HFFc6 (cell line): ENCODE data around the gene ADCY2. TPM values are rescaled to one million over a fixed set of nuclear protein-coding genes. Genes with fewer than 3 reads are reported as not detected.

ENCODE experiments used
- DNase-seq: peaks from one replicate; pipeline ENCODE4 v3.0.0-alpha.2; 2018
- H3K27ac Mint-ChIP-seq: 2 replicates; pipeline ENCODE4 v1.8.0; 2020; ENCODE audit warnings: mild to moderate bottlenecking, mixed read lengths
- H3K27me3 Mint-ChIP-seq: 2 replicates; pipeline ENCODE4 v1.8.0; 2021; ENCODE audit warnings: mild to moderate bottlenecking, moderate library complexity, mixed read lengths; ENCODE audit not compliant: insufficient read depth
- H3K36me3 Mint-ChIP-seq: 2 replicates; pipeline ENCODE4 v1.8.0; 2021; ENCODE audit warnings: low read depth, mixed read lengths
- H3K4me1 Mint-ChIP-seq: 2 replicates; pipeline ENCODE4 v1.8.0; 2020; ENCODE audit warnings: low read depth, mixed read lengths
- H3K4me3 Mint-ChIP-seq: 2 replicates; pipeline ENCODE4 v1.8.0; 2020; ENCODE audit warnings: mild to moderate bottlenecking, moderate library complexity, mixed read lengths
- H3K9me3 Mint-ChIP-seq: 2 replicates; pipeline ENCODE4 v1.8.0; 2020; ENCODE audit warnings: mild to moderate bottlenecking, mixed read lengths
- CTCF ChIP-seq: fragments of 200-600 bp; sonication (generic); IDR thresholded peaks from 2 replicates; pipeline ENCODE4 v1.5.0; 2021; ENCODE audit warnings: antibody characterized with exemption, mild to moderate bottlenecking
- total RNA-seq, 6 experiments: library from RNA; stranded (reverse); fragmentation: NEBNext Ultra II Directional; extraction: Animal tissue kit (Norgen Biotek cat#: 25700); gene quantifications; 2 replicates in 1 of 6; 3 replicates in 5 of 6; pipeline ENCODE4 v1.2.3, GENCODE V29; 2021

The ADCY2 gene
- total RNA-seq, 6 experiments from 2014 or later = not detected

DNA sequence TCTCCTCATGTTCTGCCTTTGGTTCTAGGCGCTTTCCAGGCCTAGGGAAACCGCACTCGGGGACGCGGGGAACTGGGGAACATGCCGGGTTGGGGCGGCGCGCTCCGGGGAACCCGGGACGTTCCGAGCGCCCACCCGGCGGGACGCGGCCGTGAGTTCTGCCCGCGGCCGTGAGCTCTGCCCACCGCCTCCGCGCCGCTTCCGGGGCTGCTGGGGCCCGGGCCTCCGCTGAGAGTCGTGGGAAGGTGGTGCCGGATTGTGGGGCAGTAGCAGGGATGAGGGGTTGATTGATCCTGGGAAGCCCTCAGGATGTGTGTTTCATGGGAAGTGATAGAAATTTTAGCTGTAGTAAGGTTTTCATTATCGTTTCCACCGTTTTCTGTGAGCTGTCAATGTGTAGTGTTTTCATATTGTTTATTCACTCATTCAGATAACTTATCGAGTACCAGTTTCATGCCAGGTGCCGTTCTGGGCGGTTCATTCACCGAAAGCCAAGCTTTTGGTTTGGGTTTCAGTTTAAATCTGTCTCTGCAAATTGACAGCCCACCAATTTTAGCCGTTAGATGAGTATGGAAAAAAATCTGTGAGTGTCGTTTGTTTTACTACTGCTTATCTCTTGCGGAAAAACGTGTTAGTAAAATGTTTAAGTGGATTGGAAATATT lies 473.7 kb downstream of the ADCY2 start:
- Mint-ChIP-seq H3K36me3 (peaks cover 10% of the 10 kb centered on the region), H3K9me3 (no peaks in the 10 kb centered on the region), H3K27me3 (no peaks in the 10 kb centered on the region; the same call in 1 of the 2 replicates), H3K4me3 (peak overlapping the region; percentile 98), H3K27ac (peak overlapping the region; percentile 69), H3K4me1 (peaks cover 66% of the 10 kb centered on the region)
- no peak for TF ChIP-seq CTCF
- DNase-seq = no peak

DNA sequence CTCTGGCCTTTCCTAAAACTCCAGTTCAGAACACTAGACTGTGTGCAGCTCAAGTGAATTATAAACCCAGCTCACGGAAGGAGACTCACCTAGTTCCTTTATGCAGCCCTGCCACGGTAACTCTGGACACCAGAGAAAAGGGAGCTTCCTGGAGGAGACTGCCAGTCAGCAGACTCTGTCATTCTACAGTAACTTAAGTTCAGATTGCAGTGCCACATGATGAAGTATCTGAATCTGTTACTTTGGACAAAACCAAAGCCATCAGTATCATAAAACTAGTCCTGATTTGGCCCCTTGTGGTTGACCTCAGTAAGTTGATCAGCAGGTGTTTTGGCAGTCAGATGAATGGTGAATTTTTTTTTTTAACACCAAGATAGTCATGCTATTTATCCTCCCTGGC lies 475.7 kb downstream of the ADCY2 start:
- Mint-ChIP-seq H3K9me3 (no peaks in the 10 kb centered on the region), H3K36me3 (peaks cover 15% of the 10 kb centered on the region), H3K4me1 (peaks cover 61% of the 10 kb centered on the region), H3K27ac (no peak overlapping the region), H3K4me3 (no peak overlapping the region), H3K27me3 (no peaks in the 10 kb centered on the region; the same call in 1 of the 2 replicates)
- DNase-seq = no peak
- 0 out of 2 replicates have a peak, but pooled peaks have one; percentile 11 for TF ChIP-seq CTCF

GRCh38 chr5:7872517-7873130 lies 476.7 kb downstream of the ADCY2 start:
- Mint-ChIP-seq H3K27me3 (no peaks in the 10 kb centered on the region; the same call in 1 of the 2 replicates), H3K36me3 (peaks cover 18% of the 10 kb centered on the region), H3K9me3 (no peaks in the 10 kb centered on the region), H3K27ac (peak overlapping the region; percentile 14), H3K4me1 (peaks cover 61% of the 10 kb centered on the region), H3K4me3 (no peak overlapping the region)
- no peak for DNase-seq
- no peak for TF ChIP-seq CTCF

DNA sequence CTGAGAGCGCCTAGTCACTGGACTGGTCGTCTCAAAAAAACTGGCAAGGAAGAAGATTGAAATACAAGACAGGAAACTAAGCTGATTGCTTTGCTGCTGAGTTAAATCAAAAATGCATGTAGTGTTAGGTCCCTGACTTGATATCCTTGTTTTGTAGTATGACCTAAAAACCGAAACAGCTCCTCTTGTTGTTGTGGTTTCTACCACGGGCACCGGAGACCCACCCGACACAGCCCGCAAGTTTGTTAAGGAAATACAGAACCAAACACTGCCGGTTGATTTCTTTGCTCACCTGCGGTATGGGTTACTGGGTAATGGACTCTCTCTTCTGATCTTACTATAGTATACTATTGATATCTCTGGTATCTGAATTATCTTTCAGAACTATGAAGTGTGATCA lies 477.3 kb downstream of the ADCY2 start:
- no peak overlapping the region for H3K4me3 Mint-ChIP-seq
- TF ChIP-seq CTCF = no peak
- peaks cover 24% of the 10 kb centered on the region for H3K36me3 Mint-ChIP-seq
- no peak for DNase-seq
- no peak overlapping the region; the same call in 1 of the 2 replicates for H3K27ac Mint-ChIP-seq
- peaks cover 61% of the 10 kb centered on the region for H3K4me1 Mint-ChIP-seq
- H3K9me3 Mint-ChIP-seq = no peaks in the 10 kb centered on the region
- H3K27me3 Mint-ChIP-seq = no peaks in the 10 kb centered on the region; the same call in 1 of the 2 replicates

DNA sequence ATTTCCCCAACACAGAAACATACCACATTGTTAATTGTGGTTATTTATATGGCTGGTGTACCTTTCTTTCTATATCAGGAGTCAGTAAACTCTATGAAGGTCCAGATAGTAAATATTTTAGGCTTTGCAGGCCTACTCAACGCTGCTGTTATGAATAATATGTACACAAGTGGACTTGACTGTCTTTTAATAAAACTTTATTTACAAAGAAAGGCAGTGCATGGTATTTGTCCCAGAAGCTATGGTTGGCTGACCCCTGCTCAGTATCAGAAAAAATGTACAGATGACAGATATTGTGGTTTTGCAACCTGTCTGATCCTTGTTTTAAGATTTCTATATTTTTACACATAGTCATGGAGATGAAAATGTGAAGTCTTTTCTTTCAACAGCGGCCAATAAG lies 478.7 kb downstream of the ADCY2 start:
- TF ChIP-seq CTCF = no peak
- no peaks in the 10 kb centered on the region; the same call in 1 of the 2 replicates for H3K27me3 Mint-ChIP-seq
- H3K4me1 Mint-ChIP-seq = peaks cover 70% of the 10 kb centered on the region
- H3K27ac Mint-ChIP-seq = no peak overlapping the region
- no peaks in the 10 kb centered on the region for H3K9me3 Mint-ChIP-seq
- peaks cover 27% of the 10 kb centered on the region for H3K36me3 Mint-ChIP-seq
- H3K4me3 Mint-ChIP-seq = no peak overlapping the region
- no peak for DNase-seq
